Liver (tissue), 9 donors: ENCODE measurements around the gene CASZ1. TPM values are rescaled to one million over a fixed set of nuclear protein-coding genes. Genes with fewer than 3 reads are reported as not detected.

Source experiments
- DNase-seq: peaks from one replicate; pipeline ENCODE4 v3.0.0-alpha.2; 2017; ENCODE audit warnings: low spot score
- H3K27ac ChIP-seq, 2 donors: one replicate each; pipeline ENCODE4 v1.7.0; 2013; ENCODE audit warnings: inconsistent platforms in 2 of 2, low read length in 2 of 2, control low read depth in 1 of 2, low read depth in 1 of 2, mild to moderate bottlenecking in 1 of 2
- H3K27me3 ChIP-seq, 4 donors: one replicate each; pipeline versions ENCODE4 v1.6.1 to v1.7.0; 2013; ENCODE audit warnings: low read length in 3 of 4, inconsistent platforms in 1 of 4, mild to moderate bottlenecking in 1 of 4, moderate library complexity in 1 of 4; ENCODE audit not compliant: control insufficient read depth in 4 of 4, insufficient read depth in 4 of 4
- H3K36me3 ChIP-seq, 4 donors: one replicate each; pipeline versions ENCODE4 v1.6.1 to v1.7.0; 2013; ENCODE audit warnings: low read length in 3 of 4, mild to moderate bottlenecking in 3 of 4, low read depth in 1 of 4, moderate library complexity in 1 of 4; ENCODE audit not compliant: control insufficient read depth in 4 of 4, insufficient read depth in 3 of 4
- H3K4me1 ChIP-seq, 4 donors: one replicate each; pipeline versions ENCODE4 v1.6.1 to v1.7.0; 2013; ENCODE audit warnings: low read length in 3 of 4, mild to moderate bottlenecking in 3 of 4, moderate library complexity in 1 of 4; ENCODE audit not compliant: control insufficient read depth in 4 of 4, insufficient read depth in 4 of 4
- H3K4me3 ChIP-seq, 3 donors: one replicate each; pipeline versions ENCODE4 v1.6.1 to v1.7.0; 2013; ENCODE audit warnings: low read length in 3 of 3, control low read depth in 1 of 3, low read depth in 1 of 3, mild to moderate bottlenecking in 1 of 3
- H3K9ac ChIP-seq, 2 donors: one replicate each; pipeline ENCODE4 v1.7.0; 2013; ENCODE audit warnings: low read length in 2 of 2, mild to moderate bottlenecking in 2 of 2, moderate library complexity in 2 of 2, control low read depth in 1 of 2, low read depth in 1 of 2
- H3K9me3 ChIP-seq, 4 donors: one replicate each; pipeline versions ENCODE4 v1.6.1 to v1.7.0; 2013; ENCODE audit warnings: low read length in 3 of 4; ENCODE audit not compliant: control insufficient read depth in 4 of 4
- ATF3 ChIP-seq: IDR thresholded peaks from 2 replicates; pipeline ENCODE4 v1.6.1; 2016; ENCODE audit warnings: antibody characterized with exemption
- FOXA1 ChIP-seq: IDR thresholded peaks from 2 replicates; pipeline ENCODE4 v1.6.1; 2016; ENCODE audit warnings: antibody characterized with exemption
- FOXA2 ChIP-seq: IDR thresholded peaks from 2 replicates; pipeline ENCODE4 v1.6.1; 2016; ENCODE audit warnings: antibody characterized with exemption
- GABPA ChIP-seq, 2 donors: IDR thresholded peaks in 1 of 2; conservative IDR thresholded peaks in 1 of 2; 2 replicates each; pipeline ENCODE4 v1.6.1; 2016; ENCODE audit warnings: antibody characterized with exemption in 2 of 2, mild to moderate bottlenecking in 1 of 2, moderate library complexity in 1 of 2
- HNF4A ChIP-seq, 2 donors: conservative IDR thresholded peaks; 2 replicates each; pipeline ENCODE4 v1.6.1; 2016; ENCODE audit warnings: antibody characterized with exemption in 2 of 2, mild to moderate bottlenecking in 2 of 2
- HNF4G ChIP-seq: IDR thresholded peaks from 2 replicates; pipeline ENCODE4 v1.6.1; 2016; ENCODE audit warnings: antibody characterized with exemption
- JUND ChIP-seq, 2 donors: IDR thresholded peaks; 2 replicates each; pipeline ENCODE4 v1.6.1; 2016; ENCODE audit warnings: antibody characterized with exemption in 2 of 2
- MAX ChIP-seq: IDR thresholded peaks from 2 replicates; pipeline ENCODE4 v1.6.1; 2016; ENCODE audit warnings: antibody characterized with exemption
- NR2F2 ChIP-seq: IDR thresholded peaks from 2 replicates; pipeline ENCODE4 v1.6.1; 2016; ENCODE audit warnings: antibody characterized with exemption
- RAD21 ChIP-seq, 2 donors: IDR thresholded peaks; 2 replicates each; pipeline ENCODE4 v1.6.1; 2016; ENCODE audit warnings: antibody characterized with exemption in 2 of 2, mild to moderate bottlenecking in 2 of 2
- REST ChIP-seq: IDR thresholded peaks from 2 replicates; pipeline ENCODE4 v1.6.1; 2016; ENCODE audit warnings: antibody characterized with exemption, mild to moderate bottlenecking
- RXRA ChIP-seq, 2 donors: IDR thresholded peaks; 2 replicates each; pipeline ENCODE4 v1.6.1; 2017 to 2018; ENCODE audit warnings: antibody characterized with exemption in 2 of 2, mild to moderate bottlenecking in 1 of 2
- SP1 ChIP-seq: IDR thresholded peaks from 2 replicates; pipeline ENCODE4 v1.6.1; 2018; ENCODE audit warnings: antibody characterized with exemption, mild to moderate bottlenecking
- YY1 ChIP-seq: IDR thresholded peaks from 2 replicates; pipeline ENCODE4 v1.6.1; 2016; ENCODE audit warnings: antibody characterized with exemption, mild to moderate bottlenecking
- WGBS: extraction: QIAGEN DNeasy Blood & Tissue Kit; methylation state at CpG from one replicate; pipeline ENCODE4 v1.1.7; 2013; 5-methylcytosine and 5-hydroxymethylcytosine counted together
- polyA plus RNA-seq, 2 donors: library from polyadenylated mRNA; stranded (reverse) in 1 of 2; unstranded in 1 of 2; fragments of 200-250 nt in 1 of 2; fragments of >200 nt in 1 of 2; fragmentation: Nextera tagmentation in 1 of 2; extraction: Ambion mirVana in 1 of 2; gene quantifications; one replicate each; pipeline versions ENCODE4 v1.2.1 to v1.2.3, GENCODE V29; 2013 to 2015
- total RNA-seq, 2 donors: library from RNA; depleted of rRNA; stranded (reverse); fragments of >200 nt; gene quantifications; one replicate each; pipeline ENCODE4 v1.2.3, GENCODE V29; 2014
- TF ChIP-seq, protein P1 (sequence below): IDR thresholded peaks from 2 replicates; pipeline ENCODE4 v1.6.1; 2016; ENCODE audit warnings: antibody characterized with exemption
- TF ChIP-seq, protein P2 (sequence below): fragments of 150-350 bp; IDR thresholded peaks from 2 replicates; pipeline ENCODE4 v1.5.1; 2017; ENCODE audit warnings: improper control_type of control experiment, low read depth, low read length; ENCODE audit not compliant: missing input control
- donor health status: healthy.
- donor health status: healthy.
- donor health status: healthy.
- donor health status: healthy.
- donor health status: healthy.

CASZ1 gene
- total and polyA plus RNA-seq, 4 donors: 1.0 to 3.5 (median 1.9) TPM

GRCh38 chr1:10659218-10659617 is 137.2 kb downstream of the CASZ1 start (continued):
- no peak for TF ChIP-seq GABPA (IDR thresholded peaks at IDR 0.05 in 1 of 2, conservative IDR thresholded peaks at IDR 0.05 in 1 of 2)

- TF ChIP-seq ATF3 (no peak), JUND (IDR thresholded peaks at IDR 0.05) (no peak), NR2F2 (no peak), FOXA1 (no peak), SP1 (no peak), FOXA2 (no peak), RAD21 (IDR thresholded peaks at IDR 0.05) (no peak), MAX (no peak), RXRA (IDR thresholded peaks at IDR 0.05) (no peak), HNF4G (no peak)
- TF ChIP-seq, protein P1, sequence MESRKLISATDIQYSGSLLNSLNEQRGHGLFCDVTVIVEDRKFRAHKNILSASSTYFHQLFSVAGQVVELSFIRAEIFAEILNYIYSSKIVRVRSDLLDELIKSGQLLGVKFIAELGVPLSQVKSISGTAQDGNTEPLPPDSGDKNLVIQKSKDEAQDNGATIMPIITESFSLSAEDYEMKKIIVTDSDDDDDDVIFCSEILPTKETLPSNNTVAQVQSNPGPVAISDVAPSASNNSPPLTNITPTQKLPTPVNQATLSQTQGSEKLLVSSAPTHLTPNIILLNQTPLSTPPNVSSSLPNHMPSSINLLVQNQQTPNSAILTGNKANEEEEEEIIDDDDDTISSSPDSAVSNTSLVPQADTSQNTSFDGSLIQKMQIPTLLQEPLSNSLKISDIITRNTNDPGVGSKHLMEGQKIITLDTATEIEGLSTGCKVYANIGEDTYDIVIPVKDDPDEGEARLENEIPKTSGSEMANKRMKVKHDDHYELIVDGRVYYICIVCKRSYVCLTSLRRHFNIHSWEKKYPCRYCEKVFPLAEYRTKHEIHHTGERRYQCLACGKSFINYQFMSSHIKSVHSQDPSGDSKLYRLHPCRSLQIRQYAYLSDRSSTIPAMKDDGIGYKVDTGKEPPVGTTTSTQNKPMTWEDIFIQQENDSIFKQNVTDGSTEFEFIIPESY: no peak
- TF ChIP-seq, protein P2, sequence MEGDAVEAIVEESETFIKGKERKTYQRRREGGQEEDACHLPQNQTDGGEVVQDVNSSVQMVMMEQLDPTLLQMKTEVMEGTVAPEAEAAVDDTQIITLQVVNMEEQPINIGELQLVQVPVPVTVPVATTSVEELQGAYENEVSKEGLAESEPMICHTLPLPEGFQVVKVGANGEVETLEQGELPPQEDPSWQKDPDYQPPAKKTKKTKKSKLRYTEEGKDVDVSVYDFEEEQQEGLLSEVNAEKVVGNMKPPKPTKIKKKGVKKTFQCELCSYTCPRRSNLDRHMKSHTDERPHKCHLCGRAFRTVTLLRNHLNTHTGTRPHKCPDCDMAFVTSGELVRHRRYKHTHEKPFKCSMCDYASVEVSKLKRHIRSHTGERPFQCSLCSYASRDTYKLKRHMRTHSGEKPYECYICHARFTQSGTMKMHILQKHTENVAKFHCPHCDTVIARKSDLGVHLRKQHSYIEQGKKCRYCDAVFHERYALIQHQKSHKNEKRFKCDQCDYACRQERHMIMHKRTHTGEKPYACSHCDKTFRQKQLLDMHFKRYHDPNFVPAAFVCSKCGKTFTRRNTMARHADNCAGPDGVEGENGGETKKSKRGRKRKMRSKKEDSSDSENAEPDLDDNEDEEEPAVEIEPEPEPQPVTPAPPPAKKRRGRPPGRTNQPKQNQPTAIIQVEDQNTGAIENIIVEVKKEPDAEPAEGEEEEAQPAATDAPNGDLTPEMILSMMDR: no peak
- DNase-seq: no peak
- 92% methylated on average over 19 of the region's 19 CpGs for whole genome bisulfite sequencing
These were observed 137.9 kb downstream of the CASZ1 start for GRCh38 chr1:10658396-10659066.

DNA sequence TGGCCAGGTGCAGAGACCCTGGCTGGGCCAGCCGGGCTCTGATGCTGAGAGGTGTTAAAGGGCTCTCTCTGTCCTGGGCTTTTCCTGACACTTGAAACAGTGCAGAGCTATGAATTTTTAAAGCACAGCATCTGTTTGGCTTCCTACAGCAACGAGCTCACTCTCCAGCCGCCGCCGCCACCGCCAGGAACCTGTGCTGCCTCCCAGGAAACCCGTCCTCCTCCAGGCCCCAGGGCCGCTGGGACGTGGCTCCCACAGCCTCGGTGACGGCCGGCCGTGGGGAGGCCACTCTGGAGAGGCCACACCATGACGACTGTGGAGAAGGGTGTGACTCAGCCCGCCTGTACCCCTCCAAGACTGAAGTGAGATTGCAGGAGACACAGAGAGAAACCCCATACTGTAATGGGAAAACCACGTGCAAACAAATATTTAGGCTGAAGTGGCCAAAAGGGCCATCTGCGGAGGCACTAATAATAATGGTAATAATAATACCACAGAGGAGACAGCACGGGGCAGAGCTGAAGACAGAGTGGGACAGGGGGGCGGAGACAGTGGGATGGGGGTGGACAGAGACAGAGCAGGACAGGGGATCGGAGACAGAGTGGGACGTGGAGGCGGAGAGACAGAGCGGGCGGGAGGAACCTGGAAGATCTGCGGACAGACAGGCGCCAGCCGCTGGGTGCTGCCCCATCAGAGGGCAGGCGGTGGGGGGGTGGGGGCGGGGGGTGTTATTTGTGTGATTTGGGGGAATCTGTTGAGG is 139.2 kb downstream of the CASZ1 start:
- no peak overlapping the region for H3K4me3 ChIP-seq
- 94% methylated on average over 29 of the region's 29 CpGs for WGBS
- peaks cover 0 to 5% (median 0%) of the 10 kb centered on the region in 4 donors for H3K4me1 ChIP-seq
- H3K27ac ChIP-seq: no peak overlapping the region
- no peak overlapping the region for H3K9ac ChIP-seq
- no peaks in the 10 kb centered on the region for H3K27me3 ChIP-seq
- H3K36me3 ChIP-seq: peaks cover 0 to 17% (median 2%) of the 10 kb centered on the region in 4 donors
- H3K9me3 ChIP-seq: no peaks in the 10 kb centered on the region
- DNase-seq: no peak
- TF ChIP-seq YY1: no peak
- no peak for TF ChIP-seq REST
- TF ChIP-seq MAX: no peak
- no peak for TF ChIP-seq HNF4A (conservative IDR thresholded peaks at IDR 0.05)
- no peak for TF ChIP-seq FOXA2
- TF ChIP-seq RXRA (IDR thresholded peaks at IDR 0.05): no peak
- TF ChIP-seq, protein P2: no peak
- TF ChIP-seq RAD21 (IDR thresholded peaks at IDR 0.05): no peak
- TF ChIP-seq HNF4G: no peak
- TF ChIP-seq JUND (IDR thresholded peaks at IDR 0.05): no peak

More at GRCh38 chr1:10658396-10659066, 137.9 kb downstream of the CASZ1 start:
- Histone ChIP-seq H3K4me3 (no peak overlapping the region), H3K36me3 (peaks cover 0 to 13% (median 2%) of the 10 kb centered on the region in 4 donors), H3K9ac (no peak overlapping the region), H3K4me1 (peaks cover 7 to 10% (median 8%) of the 10 kb centered on the region in 4 donors), H3K9me3 (no peaks in the 10 kb centered on the region), H3K27me3 (no peaks in the 10 kb centered on the region), H3K27ac (no peak overlapping the region)
